Lower leg skin (tissue), 3 donors: Measurements from ENCODE around the gene PRC1.

Experiments
- CTCF ChIP-seq, 3 donors: fragments of 450-650 bp; IDR thresholded peaks; one replicate each; pipeline ENCODE4 v1.5.1; 2016; ENCODE audit warnings: antibody characterized with exemption in 3 of 3, mild to moderate bottlenecking in 3 of 3, moderate library complexity in 2 of 3
- POLR2A ChIP-seq, 2 donors: fragments of 450-650 bp; IDR thresholded peaks; one replicate each; pipeline ENCODE4 v1.6.1; 2016 to 2017; ENCODE audit warnings: antibody characterized with exemption in 2 of 2, mild to moderate bottlenecking in 1 of 2, moderate library complexity in 1 of 2

GRCh38 chr15:90934256-90934948 lies 59.9 kb downstream of the PRC1 start:
- peak in 1 of 3 donors; percentile 47 for TF ChIP-seq CTCF (IDR thresholded peaks at IDR 0.05)
- no peak for TF ChIP-seq POLR2A (IDR thresholded peaks at IDR 0.05)
